H9 (cell line): ENCODE results near the gene RHBDD1. TPM values are rescaled to one million over a fixed set of nuclear protein-coding genes. Genes with fewer than 3 reads are reported as not detected.

ENCODE experiments used
- DNase-seq: peaks from one replicate; pipeline ENCODE4 v3.0.0-alpha.2; 2017
- H2AFZ ChIP-seq: one replicate; pipeline ENCODE4 v1.6.1; 2013; ENCODE audit warnings: mild to moderate bottlenecking, low read length, control low read depth, moderate library complexity
- H2AK5ac ChIP-seq: 2 replicates; pipeline ENCODE4 v1.6.1; 2013; ENCODE audit warnings: low read length, control low read depth, mixed read lengths; ENCODE audit not compliant: insufficient read length
- H2BK120ac ChIP-seq: one replicate; pipeline ENCODE4 v1.6.1; 2013; ENCODE audit warnings: low read depth, mild to moderate bottlenecking, low read length, control low read depth, inconsistent platforms; ENCODE audit not compliant: poor library complexity, severe bottlenecking
- H2BK12ac ChIP-seq: 2 replicates; pipeline ENCODE4 v1.6.1; 2013; ENCODE audit warnings: low read length, control low read depth, mixed read lengths, low read depth; ENCODE audit not compliant: insufficient read length
- H2BK15ac ChIP-seq: 2 replicates; pipeline ENCODE4 v1.6.1; 2013; ENCODE audit warnings: low read depth, low read length, control low read depth
- H2BK20ac ChIP-seq: one replicate; pipeline ENCODE4 v1.6.1; 2013; ENCODE audit warnings: low read depth, mild to moderate bottlenecking, low read length, control low read depth, inconsistent platforms; ENCODE audit not compliant: poor library complexity, severe bottlenecking
- H2BK5ac ChIP-seq: 2 replicates; pipeline ENCODE4 v1.6.1; 2013; ENCODE audit warnings: low read length, control low read depth, mixed read lengths; ENCODE audit not compliant: insufficient read length
- H3K14ac ChIP-seq: 2 replicates; pipeline ENCODE4 v1.6.1; 2013; ENCODE audit warnings: low read length, control low read depth; ENCODE audit not compliant: insufficient read depth
- H3K18ac ChIP-seq: 2 replicates; pipeline ENCODE4 v1.6.1; 2013; ENCODE audit warnings: low read depth, mild to moderate bottlenecking, mixed read lengths, low read length, control low read depth; ENCODE audit not compliant: insufficient read length
- H3K23ac ChIP-seq: 2 replicates; pipeline ENCODE4 v1.6.1; 2013; ENCODE audit warnings: low read length, control low read depth, mixed read lengths, low read depth; ENCODE audit not compliant: insufficient read length
- H3K23me2 ChIP-seq: 2 replicates; pipeline ENCODE4 v1.6.1; 2013; ENCODE audit warnings: low read depth, mild to moderate bottlenecking, mixed read lengths, low read length, control low read depth; ENCODE audit not compliant: insufficient read length, poor library complexity, severe bottlenecking
- H3K27ac ChIP-seq: 2 replicates; pipeline ENCODE4 v1.5.1; 2013; ENCODE audit warnings: low read length, control low read depth, mixed read lengths, low read depth; ENCODE audit not compliant: insufficient read length
- H3K27me3 ChIP-seq: 2 replicates; pipeline ENCODE4 v1.6.1; 2013; ENCODE audit warnings: low read length, control low read depth, inconsistent platforms; ENCODE audit not compliant: insufficient read depth
- H3K4ac ChIP-seq: 2 replicates; pipeline ENCODE4 v1.6.1; 2013; ENCODE audit warnings: low read depth, mild to moderate bottlenecking, control low read depth, inconsistent platforms, low read length, moderate library complexity
- H3K4me1 ChIP-seq: 2 replicates; pipeline ENCODE4 v1.6.1; 2013; ENCODE audit warnings: low read length, control low read depth, inconsistent platforms; ENCODE audit not compliant: insufficient read depth
- H3K4me2 ChIP-seq: 2 replicates; pipeline ENCODE4 v1.6.1; 2013; ENCODE audit warnings: low read length, control low read depth, mixed read lengths; ENCODE audit not compliant: insufficient read length, insufficient read depth
- H3K56ac ChIP-seq: 2 replicates; pipeline ENCODE4 v1.6.1; 2013; ENCODE audit warnings: low read depth, mild to moderate bottlenecking, mixed read lengths, low read length, control low read depth; ENCODE audit not compliant: insufficient read length
- H3K79me1 ChIP-seq: 2 replicates; pipeline ENCODE4 v1.6.1; 2013; ENCODE audit warnings: low read depth, mild to moderate bottlenecking, moderate library complexity, low read length, control low read depth, inconsistent platforms; ENCODE audit not compliant: insufficient read depth, poor library complexity, severe bottlenecking
- H3K79me2 ChIP-seq: 2 replicates; pipeline ENCODE4 v1.6.1; 2013; ENCODE audit warnings: low read length, control low read depth, inconsistent platforms; ENCODE audit not compliant: insufficient read depth
- H3K9ac ChIP-seq: 2 replicates; pipeline ENCODE4 v1.6.1; 2013; ENCODE audit warnings: low read length, control low read depth, mixed read lengths; ENCODE audit not compliant: insufficient read length; ENCODE audit errors: extremely low read depth
- H3K9me3 ChIP-seq: one replicate; pipeline ENCODE4 v1.6.1; 2013; ENCODE audit warnings: low read depth, low read length, inconsistent platforms; ENCODE audit not compliant: control insufficient read depth
- H3T11ph ChIP-seq: one replicate; pipeline ENCODE4 v1.6.1; 2013; ENCODE audit warnings: mild to moderate bottlenecking, low read length, control low read depth, inconsistent platforms
- H4K20me1 ChIP-seq: one replicate; pipeline ENCODE4 v1.6.1; 2013; ENCODE audit not compliant: control insufficient read depth, insufficient read length, insufficient read depth
- H4K5ac ChIP-seq: 2 replicates; pipeline ENCODE4 v1.6.1; 2013; ENCODE audit warnings: low read depth, mild to moderate bottlenecking, mixed read lengths, low read length, control low read depth; ENCODE audit not compliant: insufficient read length
- H4K8ac ChIP-seq: replicated peaks from 2 replicates; pipeline ENCODE4 v1.6.1; 2013; ENCODE audit warnings: low read length, control low read depth, mixed read lengths, low read depth; ENCODE audit not compliant: insufficient read length
- H4K91ac ChIP-seq: 2 replicates; pipeline ENCODE4 v1.6.1; 2013; ENCODE audit warnings: low read depth, mild to moderate bottlenecking, moderate library complexity, mixed read lengths, low read length, control low read depth; ENCODE audit not compliant: insufficient read length
- H3K27ac Mint-ChIP-seq, 3 experiments: 2 replicates in 2 of 3; 3 replicates in 1 of 3; pipeline ENCODE4 v1.8.0; 2020 to 2021; ENCODE audit warnings: mixed read lengths in 3 of 3, mild to moderate bottlenecking in 1 of 3, moderate library complexity in 1 of 3
- H3K27me3 Mint-ChIP-seq: 2 replicates; pipeline ENCODE4 v1.8.0; 2021; ENCODE audit warnings: low read depth, mild to moderate bottlenecking, moderate library complexity, mixed read lengths
- H3K36me3 Mint-ChIP-seq, 3 experiments: 2 replicates in 2 of 3; 3 replicates in 1 of 3; pipeline ENCODE4 v1.8.0; 2020 to 2021; ENCODE audit warnings: low read depth in 3 of 3, mixed read lengths in 3 of 3; ENCODE audit not compliant: insufficient read depth in 1 of 3
- H3K4me1 Mint-ChIP-seq, 2 experiments: 2 replicates each; pipeline ENCODE4 v1.8.0; 2020; ENCODE audit warnings: mixed read lengths in 2 of 2
- H3K4me3 Mint-ChIP-seq, 2 experiments: 2 replicates in 1 of 2; 3 replicates in 1 of 2; pipeline ENCODE4 v1.8.0; 2020 to 2021; ENCODE audit warnings: mild to moderate bottlenecking in 2 of 2, mixed read lengths in 2 of 2, moderate library complexity in 1 of 2
- H3K9me3 Mint-ChIP-seq, 2 experiments: 2 replicates in 1 of 2; 3 replicates in 1 of 2; pipeline ENCODE4 v1.8.0; 2020; ENCODE audit warnings: mild to moderate bottlenecking in 2 of 2, mixed read lengths in 2 of 2, moderate library complexity in 1 of 2
- CTCF ChIP-seq: fragments of 200-600 bp; sonication (generic); conservative IDR thresholded peaks from 3 replicates; pipeline ENCODE4 v1.8.0; 2021; ENCODE audit warnings: antibody characterized with exemption, mild to moderate bottlenecking
- WGBS: extraction: QIAGEN DNeasy Blood & Tissue Kit; methylation state at CpG from one replicate; pipeline ENCODE4 v1.1.7; 2013; ENCODE audit warnings: missing lambda C conversion rate, low lambda C conversion rate, mixed read lengths; ENCODE audit not compliant: insufficient read length; ENCODE audit errors: extremely low coverage; 5-methylcytosine and 5-hydroxymethylcytosine counted together
- total RNA-seq: library from RNA; stranded (reverse); gene quantifications from 2 replicates; pipeline ENCODE4 v1.2.1, GENCODE V29; 2021

RHBDD1 gene
- total RNA-seq, 1 experiment from 2014 or later: 24.9 TPM

GRCh38 chr2:226984750-226985582, 149.1 kb downstream of the RHBDD1 start:
- Histone ChIP-seq H3K18ac (no peak overlapping the region), H4K20me1 (no peaks in the 10 kb centered on the region), H2BK5ac (no peak overlapping the region), H2AK5ac (no peak overlapping the region), H3K14ac (no peak overlapping the region), H3K23me2 (no peaks in the 10 kb centered on the region), H4K5ac (no peak overlapping the region), H4K8ac (no peak overlapping the region), H2BK20ac (no peak overlapping the region), H3K4me2 (no peak overlapping the region), H3K27ac (no peak overlapping the region), H3K27me3 (no peaks in the 10 kb centered on the region), H3K79me1 (no peaks in the 10 kb centered on the region), H3K9ac (no peak overlapping the region), H3K23ac (no peak overlapping the region), H3K4ac (no peak overlapping the region), H3K9me3 (no peaks in the 10 kb centered on the region), H3K4me1 (peaks cover 4% of the 10 kb centered on the region; the same call in 1 of the 2 replicates), H3K56ac (no peak overlapping the region), H2BK12ac (no peak overlapping the region), H2AFZ (no peak overlapping the region), H2BK15ac (no peak overlapping the region), H3T11ph (no peak overlapping the region), H4K91ac (no peak overlapping the region), H3K79me2 (no peaks in the 10 kb centered on the region), H2BK120ac (no peak overlapping the region)
- no peak for DNase-seq
- TF ChIP-seq CTCF: peak; percentile 71
- H3K27ac Mint-ChIP-seq: peak overlapping the region in 1 of 3 experiments; percentile 69; a peak in 1 of 7 replicates
- H3K4me3 Mint-ChIP-seq: no peak overlapping the region
- peaks cover 11% of the 10 kb centered on the region in 2 experiments for H3K4me1 Mint-ChIP-seq
- no peaks in the 10 kb centered on the region for H3K9me3 Mint-ChIP-seq
- H3K27me3 Mint-ChIP-seq: no peaks in the 10 kb centered on the region
- WGBS: no CpG with 5 or more reads among the region's 8 CpGs
- no peaks in the 10 kb centered on the region for H3K36me3 Mint-ChIP-seq
